A204.1 (cell line): ENCODE measurements around the gene CRB2.

Experiments used
- FAIRE-seq: peaks from 2 replicates; lab custom pipeline; 2012; peaks lifted over from hg19 to GRCh38; lab: Jason Lieb, UNC

The CRB2 gene

DNA sequence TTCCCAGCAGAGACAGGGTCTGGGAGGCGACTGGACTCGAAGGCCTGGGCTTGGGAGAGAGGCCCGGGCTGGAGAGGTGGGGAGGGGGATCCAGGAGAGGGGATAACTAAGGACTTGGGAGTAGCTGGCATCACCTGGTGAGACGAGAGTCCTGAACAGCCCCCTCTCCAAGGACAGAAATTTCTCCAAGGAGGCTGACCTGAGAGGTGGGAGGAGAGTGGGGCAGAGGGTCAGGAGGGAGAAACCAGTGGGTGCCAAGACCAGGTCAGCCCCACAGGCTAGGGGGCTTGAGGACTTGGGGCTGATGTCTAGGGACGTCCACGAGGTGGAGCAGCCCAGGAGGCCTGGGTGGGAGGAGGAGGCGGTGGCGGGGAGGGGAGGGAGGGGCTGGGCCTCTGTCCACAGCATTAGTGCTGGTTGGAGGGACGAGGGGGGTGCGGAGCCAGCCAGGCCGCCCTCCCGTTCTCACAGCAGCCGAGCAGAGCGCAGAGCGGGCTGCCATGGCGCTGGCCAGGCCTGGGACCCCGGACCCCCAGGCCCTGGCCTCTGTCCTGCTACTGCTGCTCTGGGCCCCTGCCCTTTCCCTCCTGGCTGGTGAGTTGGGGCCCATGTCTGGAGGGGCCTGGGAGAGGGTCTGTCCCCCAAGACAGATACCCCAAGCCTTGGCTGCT, at the start of gene CRB2:
TSS of gene CRB2 (plus strand) at position 437 of the 671 bp plus-strand sequence. CDS start at position 501, 64 bp downstream.
- FAIRE-seq = no peak

GRCh38 chr9:123309611-123310010, 46.4 kb upstream of the CRB2 start:
- FAIRE-seq = no peak

GRCh38 chr9:123310551-123311249, 45.3 kb upstream of the CRB2 start:
- no peak for FAIRE-seq

- no peak for FAIRE-seq
Measured at GRCh38 chr9:123311250-123311752, 44.7 kb upstream of the CRB2 start.

- FAIRE-seq = no peak
Measured at GRCh38 chr9:123312306-123312877, 43.6 kb upstream of the CRB2 start.

GRCh38 chr9:123314617-123315016, 41.4 kb upstream of the CRB2 start:
- no peak for FAIRE-seq

- FAIRE-seq = no peak
Measured at GRCh38 chr9:123315635-123316034, 40.4 kb upstream of the CRB2 start.

DNA sequence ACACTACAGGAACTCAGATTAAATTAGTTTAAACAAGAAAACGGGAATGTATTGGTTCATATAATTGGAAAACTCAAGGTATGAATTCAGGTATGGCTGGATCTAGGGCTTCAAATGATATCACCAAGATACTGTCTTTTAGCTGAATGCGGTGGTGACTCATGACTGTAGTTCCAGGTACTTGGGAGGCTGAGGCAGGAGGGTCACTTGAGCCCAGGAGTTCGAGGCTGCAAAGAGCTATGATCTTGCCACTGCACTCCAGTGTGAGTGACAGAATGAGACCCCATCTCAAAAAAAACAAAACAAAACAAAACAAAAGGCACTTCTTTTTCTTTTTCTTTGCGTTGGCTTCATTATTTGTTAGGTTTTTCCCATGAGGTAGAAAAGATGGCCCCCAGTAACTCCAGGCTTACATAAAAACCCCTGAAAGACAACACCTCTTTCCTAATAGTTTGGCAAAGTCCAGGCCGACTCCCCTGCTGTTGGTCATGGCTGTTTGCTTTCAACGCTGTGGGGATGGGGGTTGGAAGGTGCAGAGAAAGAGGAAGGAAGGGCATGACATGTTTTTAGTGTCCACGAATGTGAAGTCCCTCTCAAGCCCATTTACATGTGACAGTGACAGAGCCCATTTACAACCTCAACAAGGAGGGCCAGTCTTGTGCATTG, 39.8 kb upstream of the CRB2 start:
- FAIRE-seq = no peak

GRCh38 chr9:123318202-123318601, 37.8 kb upstream of the CRB2 start:
- no peak for FAIRE-seq

DNA sequence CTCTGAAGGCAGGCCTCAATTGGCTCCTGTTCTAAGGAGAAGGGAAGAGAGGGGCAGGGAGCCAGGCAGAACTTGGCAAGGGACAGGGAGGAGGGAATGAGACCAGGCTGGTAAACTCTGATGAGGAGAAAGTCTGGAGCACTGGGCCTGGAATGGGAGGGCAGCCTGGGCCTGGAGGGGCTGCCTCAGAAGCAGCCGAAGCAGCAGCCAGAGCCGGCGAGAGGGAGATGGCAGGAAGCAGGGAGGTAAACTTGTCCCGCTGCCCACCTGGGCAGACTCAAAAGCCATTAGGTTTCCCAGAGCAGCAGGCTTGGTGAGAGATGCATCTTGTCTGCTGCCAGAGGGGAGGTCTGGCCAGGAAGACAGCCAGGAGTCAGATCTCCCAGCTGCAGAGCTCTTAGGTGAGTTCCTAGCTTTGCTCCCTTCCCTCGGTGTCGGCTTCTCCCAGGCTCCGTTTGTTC, 37.0 kb upstream of the CRB2 start:
- no peak for FAIRE-seq

DNA sequence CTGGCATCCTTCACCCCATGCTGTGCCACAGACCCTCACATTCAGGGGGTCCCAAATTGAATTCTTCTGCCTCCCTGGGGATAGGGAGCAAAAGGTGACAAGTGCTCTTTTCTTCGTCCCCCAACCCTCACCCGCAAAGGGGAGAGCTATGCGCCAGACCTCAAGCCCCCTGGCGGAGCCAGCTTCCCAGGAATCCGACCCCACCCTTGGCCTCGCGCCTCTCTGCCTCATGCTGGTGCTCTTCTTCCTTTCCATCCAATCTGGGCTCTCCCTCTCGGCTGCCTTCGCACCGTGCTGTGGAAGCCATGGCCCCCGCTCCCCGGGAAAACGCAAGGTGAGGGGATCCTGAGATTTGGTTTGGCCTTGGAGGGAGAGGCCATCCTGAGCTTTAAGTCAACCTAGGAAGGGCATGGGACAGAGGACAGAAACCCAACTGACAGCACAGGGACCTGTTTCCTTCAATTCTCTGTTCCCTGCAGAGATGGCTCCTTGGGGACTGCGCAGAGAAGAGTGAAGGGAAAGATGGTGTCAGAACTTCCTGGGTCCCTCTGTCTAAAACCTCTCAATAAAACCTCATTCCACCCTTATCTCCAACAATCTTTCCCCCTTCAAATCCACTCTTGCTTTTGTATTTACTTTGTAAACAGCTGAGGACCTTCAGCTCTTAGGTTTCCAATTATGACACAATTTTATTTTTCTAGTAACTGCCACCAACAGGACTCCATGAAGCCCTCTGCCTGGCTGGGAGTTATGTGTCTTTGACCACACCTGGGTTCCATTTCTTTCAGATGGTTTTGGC, 36.3 kb upstream of the CRB2 start:
- FAIRE-seq = no peak

GRCh38 chr9:123320814-123321213, 35.2 kb upstream of the CRB2 start:
- no peak for FAIRE-seq

DNA sequence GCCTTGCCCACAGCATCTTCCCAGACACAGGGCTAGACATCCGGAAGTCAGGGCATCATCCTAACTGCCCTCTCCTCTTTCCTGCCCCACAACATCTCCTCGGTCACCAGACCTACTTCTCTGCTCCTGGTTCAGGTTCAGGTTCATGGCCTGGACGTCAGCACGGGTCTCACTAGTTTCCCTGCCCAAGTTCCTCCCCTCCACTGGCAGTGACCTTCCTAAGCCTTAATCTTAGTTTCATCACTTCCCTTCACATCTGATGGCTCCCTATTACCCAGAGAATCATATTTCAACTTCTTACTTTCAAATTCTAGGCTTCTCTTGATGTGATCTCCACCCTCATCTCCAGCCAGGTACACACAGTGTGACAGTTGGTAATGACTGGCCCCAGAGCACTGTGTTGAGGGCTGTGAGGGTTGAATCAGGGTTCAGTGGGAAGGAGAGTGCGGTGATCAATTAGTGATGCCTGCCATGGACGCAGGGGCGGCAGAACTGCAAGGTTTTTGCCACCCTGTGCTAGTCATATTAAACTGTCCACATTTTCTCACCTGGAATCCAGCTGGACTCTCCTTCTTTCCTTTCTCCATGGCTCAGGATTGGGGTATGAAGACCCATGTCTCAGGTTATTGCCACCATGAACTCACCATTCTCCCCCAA, 34.3 kb upstream of the CRB2 start:
- FAIRE-seq = no peak

- FAIRE-seq = no peak
Measured at GRCh38 chr9:123322273-123323195, 33.5 kb upstream of the CRB2 start.

GRCh38 chr9:123323196-123324013, 32.6 kb upstream of the CRB2 start:
- FAIRE-seq = no peak

DNA sequence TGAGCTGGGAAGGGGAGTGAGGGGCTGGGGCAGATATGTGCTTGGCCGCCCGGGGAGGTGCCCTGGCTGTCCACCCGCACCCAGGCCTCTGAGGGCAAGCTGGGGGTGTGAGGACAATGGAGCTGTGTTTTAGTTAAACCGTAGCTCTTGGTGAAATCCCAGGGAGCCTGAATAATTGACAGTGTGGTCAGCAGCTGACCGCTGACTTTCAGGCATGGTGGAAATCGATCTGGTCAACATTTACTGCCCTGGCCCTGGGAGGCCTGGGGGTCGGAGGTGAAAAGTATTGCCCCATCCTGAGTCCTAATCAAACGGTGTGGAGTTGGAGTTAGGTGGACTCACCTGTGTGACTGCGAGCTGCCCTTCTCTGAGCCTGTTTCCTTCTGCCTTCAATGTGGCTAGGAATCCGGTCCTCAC, 31.2 kb upstream of the CRB2 start:
- no peak for FAIRE-seq

DNA sequence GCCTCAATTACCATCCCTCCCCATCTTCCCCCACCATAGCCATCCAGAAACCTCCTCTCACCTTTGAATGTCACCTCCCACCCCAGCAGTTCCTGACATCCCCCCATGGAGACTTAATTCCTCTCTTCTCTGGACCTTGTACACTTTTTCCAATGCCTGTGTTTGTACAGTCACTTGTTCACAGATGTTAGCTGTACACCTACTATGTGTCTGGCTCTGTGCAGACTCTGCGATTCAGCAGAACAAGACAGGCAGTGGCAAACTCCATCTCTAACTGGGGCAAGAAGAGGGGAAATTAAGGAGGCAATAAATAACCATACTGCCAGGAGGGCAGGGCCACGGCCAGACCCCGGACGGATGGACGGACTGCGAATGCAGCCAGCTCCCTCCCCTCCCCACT, 29.8 kb upstream of the CRB2 start:
- no peak for FAIRE-seq

GRCh38 chr9:123326662-123327093, 29.3 kb upstream of the CRB2 start:
- FAIRE-seq = no peak

- no peak for FAIRE-seq
Measured at GRCh38 chr9:123327697-123328100, 28.3 kb upstream of the CRB2 start.
